Measurements from ENCODE around the gene CAMK2B.

DNA sequence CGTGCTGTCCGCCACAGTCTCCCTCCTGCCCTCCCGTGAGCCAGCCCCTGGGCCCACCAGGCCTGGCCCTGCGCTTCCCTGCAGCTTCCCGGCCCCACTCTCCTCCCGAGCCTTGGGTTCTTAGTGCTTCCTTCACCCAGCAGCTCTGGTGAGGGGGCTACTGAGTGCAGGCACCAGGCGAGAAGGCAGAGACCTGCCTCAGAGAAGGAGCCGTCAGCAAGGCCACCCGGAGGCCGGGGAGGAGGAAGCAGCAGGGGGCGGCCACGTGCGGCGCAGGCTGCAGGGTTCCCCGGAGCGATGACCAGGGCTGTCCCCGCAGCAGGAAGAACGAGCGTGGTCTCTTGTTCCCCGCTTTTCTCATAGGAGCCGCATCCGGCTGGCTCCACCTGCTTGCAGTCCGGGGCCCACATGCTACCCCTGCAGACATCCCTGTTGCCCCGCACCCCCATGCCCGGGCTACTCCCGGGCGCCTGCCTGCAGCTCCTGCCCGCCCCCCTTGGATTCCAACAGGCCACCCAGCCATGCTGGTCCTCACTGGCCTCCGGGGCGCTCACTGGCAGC is 104.1 kb downstream of the CAMK2B start:
- TF ChIP-seq POLR2A (IDR thresholded peaks at IDR 0.05) (no peak), CTCF (IDR thresholded peaks at IDR 0.05) (no peak), EP300 (IDR thresholded peaks at IDR 0.05) (no peak)
